Subcutaneous adipose tissue (tissue), 4 donors: Measurements from ENCODE around the gene FAM20C. TPM values are rescaled to one million over a fixed set of nuclear protein-coding genes. Genes with fewer than 3 reads are reported as not detected.

Experiments used
- total RNA-seq, 4 donors: library from RNA; depleted of rRNA; stranded (reverse); fragments of >200 nt; gene quantifications; one replicate each; pipeline ENCODE4 v1.1.0, GENCODE V29; 2016
- TF ChIP-seq, protein P1 (sequence below): fragments of 450-650 bp; IDR thresholded peaks from one replicate; pipeline ENCODE4 v1.5.1; 2016; ENCODE audit warnings: low read depth, mild to moderate bottlenecking, control low read depth, antibody characterized with exemption, moderate library complexity

FAM20C gene
- total RNA-seq, 4 donors from 2014 or later: 21.0 to 82.5 (median 35.6) TPM

DNA sequence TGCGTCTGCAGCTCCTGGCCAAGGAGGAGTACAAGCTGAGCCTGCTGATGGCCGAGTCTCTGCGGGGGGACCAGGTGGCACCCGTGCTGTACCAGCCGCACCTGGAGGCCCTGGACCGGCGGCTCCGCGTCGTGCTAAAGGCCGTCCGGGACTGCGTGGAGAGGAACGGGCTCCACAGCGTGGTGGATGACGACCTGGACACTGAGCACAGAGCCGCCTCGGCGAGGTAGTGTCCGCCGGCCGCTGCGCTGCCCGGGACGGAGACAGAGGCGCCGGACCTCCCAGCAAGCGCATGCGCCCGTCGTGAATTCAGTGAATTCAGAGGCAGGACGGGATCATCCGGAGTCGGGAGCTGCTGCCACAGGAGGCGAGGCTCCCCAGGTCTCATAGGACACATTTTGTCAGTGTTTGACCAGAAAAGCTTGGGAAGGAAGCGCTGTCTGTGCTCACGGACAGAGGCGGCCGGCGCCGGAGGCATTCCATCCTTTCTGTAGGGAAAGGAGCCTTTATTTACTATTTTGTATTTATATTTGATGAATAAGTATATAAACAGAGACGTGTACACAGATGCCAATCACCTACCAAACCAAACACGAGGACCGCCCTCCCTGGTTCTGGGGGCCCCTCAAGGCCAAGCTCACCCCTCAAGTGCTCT, 67.5 kb downstream of the FAM20C start:
- TF ChIP-seq, protein P1, sequence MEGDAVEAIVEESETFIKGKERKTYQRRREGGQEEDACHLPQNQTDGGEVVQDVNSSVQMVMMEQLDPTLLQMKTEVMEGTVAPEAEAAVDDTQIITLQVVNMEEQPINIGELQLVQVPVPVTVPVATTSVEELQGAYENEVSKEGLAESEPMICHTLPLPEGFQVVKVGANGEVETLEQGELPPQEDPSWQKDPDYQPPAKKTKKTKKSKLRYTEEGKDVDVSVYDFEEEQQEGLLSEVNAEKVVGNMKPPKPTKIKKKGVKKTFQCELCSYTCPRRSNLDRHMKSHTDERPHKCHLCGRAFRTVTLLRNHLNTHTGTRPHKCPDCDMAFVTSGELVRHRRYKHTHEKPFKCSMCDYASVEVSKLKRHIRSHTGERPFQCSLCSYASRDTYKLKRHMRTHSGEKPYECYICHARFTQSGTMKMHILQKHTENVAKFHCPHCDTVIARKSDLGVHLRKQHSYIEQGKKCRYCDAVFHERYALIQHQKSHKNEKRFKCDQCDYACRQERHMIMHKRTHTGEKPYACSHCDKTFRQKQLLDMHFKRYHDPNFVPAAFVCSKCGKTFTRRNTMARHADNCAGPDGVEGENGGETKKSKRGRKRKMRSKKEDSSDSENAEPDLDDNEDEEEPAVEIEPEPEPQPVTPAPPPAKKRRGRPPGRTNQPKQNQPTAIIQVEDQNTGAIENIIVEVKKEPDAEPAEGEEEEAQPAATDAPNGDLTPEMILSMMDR: no peak

DNA sequence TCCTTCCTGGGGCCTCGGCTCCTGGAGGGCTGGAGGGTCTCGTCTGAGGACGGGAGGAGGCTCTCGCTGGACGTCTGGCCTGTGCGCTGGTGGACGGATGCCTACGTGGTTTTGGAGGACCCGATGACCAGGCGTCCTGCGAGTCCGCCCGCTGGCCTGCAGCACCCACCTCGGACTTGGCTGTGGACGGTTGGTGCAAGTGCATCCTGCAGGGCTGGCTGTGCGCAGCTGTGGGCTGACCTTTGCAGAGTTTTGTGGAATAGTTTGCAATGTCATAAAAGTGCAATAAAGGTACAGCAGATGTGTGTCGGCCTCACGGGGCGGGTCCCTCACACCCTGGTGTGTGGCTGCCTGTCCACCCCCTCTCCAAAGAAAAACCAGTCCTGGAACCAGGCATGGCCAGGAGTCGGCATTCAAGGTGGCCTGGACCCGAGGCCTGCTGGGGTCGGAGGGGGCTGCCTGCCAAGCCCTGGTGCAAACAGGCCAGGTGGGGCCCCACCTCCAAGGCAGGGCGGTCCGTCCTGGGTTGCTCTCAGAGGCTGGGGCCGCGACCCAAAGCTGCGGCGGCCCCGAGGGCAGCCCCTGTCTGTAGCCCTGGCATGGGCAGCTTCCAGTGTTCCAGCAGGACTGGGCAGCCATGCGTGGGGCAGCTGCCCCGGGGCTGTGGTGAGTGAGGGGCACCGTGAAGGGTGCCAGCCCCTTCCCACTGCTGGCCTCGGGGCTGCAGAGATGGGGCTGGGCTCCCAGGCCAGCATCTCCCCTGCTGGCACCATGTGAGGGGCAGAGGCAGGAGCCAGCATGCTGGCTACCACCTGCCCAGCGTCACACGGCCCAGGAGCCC, 68.3 kb downstream of the FAM20C start:
- TF ChIP-seq, protein P1: no peak

DNA sequence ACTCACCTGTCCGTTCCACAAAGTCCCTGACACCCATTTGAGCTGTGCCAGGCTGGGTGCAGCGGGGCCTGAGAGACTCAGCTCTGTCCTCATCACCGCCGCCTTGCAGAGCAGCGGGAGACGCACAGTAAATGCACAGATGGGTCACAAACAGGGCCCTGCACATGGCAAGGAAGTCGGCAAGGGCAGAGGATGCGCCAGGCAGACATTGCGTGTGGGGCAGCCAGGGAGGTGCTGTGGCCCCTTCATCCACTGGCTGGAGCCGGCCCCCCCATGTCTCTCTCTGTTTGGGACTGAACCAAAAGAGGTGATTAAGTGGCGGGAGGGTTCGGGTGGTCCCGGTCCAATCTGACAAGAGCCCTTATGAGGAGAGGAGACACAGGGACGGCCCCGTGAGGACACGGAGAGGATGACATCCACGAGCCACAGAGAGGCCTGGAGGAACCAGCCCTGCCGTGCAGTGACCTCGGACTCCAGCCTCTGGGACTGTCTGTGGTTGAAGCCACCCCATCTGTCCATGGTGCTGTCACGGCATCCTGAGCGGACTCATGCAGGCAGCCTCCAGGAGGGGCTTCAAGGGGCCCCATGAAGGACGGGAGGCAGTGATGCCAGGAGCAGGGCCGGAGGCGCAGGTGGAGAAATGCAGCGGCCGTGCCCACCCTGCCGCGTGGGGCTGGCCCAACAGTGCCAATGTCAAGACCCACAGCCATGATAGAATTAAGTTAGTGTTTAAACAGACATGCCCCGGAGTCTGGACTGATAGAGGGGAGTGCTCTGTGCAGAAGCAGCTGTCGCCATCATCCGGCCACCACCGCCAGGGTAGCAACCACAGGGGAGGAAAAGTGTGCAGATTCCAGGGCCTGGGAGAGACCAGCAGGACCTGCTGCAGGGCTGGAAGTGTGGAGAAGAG, 69.2 kb downstream of the FAM20C start:
- TF ChIP-seq, protein P1: no peak

DNA sequence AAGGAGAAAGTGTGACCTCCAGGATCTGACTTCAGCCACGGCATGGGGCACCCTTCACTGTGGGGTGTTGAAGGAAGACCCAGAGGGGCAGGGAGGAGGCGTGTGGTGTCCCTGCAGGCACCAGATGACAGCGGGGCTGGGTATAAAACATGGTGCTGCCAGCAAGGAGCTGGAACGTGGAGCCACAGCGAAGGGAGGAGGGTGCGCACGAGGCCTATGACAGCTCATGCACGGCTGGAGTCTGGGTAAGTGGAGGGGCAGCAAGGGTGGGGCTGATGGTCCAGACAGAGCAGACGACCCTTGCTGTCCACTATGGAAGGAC, 69.8 kb downstream of the FAM20C start:
- TF ChIP-seq, protein P1: no peak

DNA sequence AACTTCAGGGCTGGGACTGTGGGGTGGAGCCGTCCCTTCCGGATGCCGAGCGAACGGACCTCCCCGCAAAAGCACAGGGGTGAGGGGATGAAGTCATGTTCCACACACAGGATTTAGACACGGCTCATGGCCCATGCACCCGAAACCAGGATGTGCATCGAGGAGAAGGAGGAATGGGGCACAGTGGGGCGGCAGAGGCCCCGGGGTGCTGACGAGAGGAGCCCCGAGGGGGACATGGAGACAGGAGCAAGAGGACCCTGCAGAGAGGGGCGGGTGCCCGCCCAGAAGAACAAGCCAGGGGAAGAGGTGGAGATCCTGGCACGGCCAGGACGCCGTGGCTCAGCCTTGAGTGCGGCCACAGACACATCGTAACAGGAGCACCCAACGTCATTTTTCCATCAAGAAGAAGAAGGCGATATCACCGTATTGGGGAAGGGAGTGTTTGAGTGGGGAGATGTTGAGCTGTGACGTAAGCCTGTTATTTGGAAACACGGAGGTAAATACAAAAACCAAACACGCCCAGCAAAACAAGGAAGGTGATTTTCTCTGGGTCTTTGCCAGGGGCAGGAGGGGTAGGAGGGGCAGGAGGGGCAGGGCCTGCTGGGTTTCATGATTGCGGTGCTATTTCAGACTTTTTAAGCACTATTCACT, 72.3 kb downstream of the FAM20C start:
- TF ChIP-seq, protein P1: no peak

DNA sequence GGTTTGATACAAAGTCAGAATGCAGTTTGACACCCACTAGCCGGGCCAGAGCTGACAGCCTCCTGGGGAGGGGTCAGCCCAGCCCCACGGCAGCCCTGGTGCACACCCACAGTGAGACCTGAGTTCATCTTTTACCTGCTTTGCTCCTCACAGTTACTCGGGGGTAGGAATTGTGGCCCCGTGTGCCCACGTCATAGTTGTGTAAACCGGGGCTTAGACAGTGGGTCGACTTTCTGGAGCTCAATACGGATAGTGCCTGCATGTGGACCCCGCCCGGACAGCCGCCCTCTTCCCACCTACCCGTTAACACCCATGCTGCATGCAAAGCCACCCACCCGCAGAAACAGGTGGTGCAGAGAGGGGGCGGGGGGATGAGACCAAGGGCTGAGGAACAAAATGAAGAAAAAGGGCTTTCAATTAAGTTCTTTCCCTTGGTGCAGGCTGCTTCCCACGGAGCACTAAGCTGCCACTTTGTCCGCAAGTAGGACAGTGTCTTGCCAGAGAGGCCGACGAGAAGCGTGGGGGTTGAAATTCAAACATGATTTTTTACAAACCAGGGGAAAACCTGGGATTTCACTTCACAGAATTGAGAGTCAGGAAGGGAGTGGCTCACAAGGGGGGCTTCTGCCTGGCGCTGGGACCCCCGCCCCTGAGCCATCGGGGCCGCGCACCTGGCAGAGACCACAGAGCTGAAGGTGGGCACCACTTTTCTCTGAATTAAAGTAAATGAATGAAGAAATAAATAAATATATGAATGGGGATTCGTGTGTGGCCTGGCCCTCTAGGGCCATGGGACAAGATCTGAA, 73.0 kb downstream of the FAM20C start:
- TF ChIP-seq, protein P1: no peak
